ENCODE measurements around the gene PPP1R14C. TPM values are rescaled to one million over a fixed set of nuclear protein-coding genes. Genes with fewer than 3 reads are reported as not detected.

The PPP1R14C gene
- total RNA-seq, 3 donors from 2014 or later, result 3.3 to 5.6 TPM; not detected in 1

GRCh38 chr6:150230164-150230561 is 87.3 kb downstream of the PPP1R14C start:
- Histone ChIP-seq H3K36me3 (no peaks in the 10 kb centered on the region), H3K9me3 (no peaks in the 10 kb centered on the region), H3K4me3 (no peak overlapping the region), H3K4me1 (no peaks in the 10 kb centered on the region), H3K27ac (no peak overlapping the region), H3K27me3 (no peaks in the 10 kb centered on the region)
- DNase-seq (ENCODE audit: low spot score in 2 of 2), result no peak
- intact Hi-C loops (cut with DNase I; ENCODE audit: low total_unique reads), result no loop called here
- no peak for TF ChIP-seq POLR2A (IDR thresholded peaks at IDR 0.05)
- no peak for TF ChIP-seq CTCF (IDR thresholded peaks at IDR 0.05)
- TF ChIP-seq POLR2AphosphoS5 (IDR thresholded peaks at IDR 0.05), result no peak

- H3K36me3 ChIP-seq, result no peaks in the 10 kb centered on the region
- no peaks in the 10 kb centered on the region for H3K4me1 ChIP-seq
- H3K27ac ChIP-seq, result no peak overlapping the region
- no peaks in the 10 kb centered on the region for H3K27me3 ChIP-seq
- H3K4me3 ChIP-seq, result no peak overlapping the region
- DNase-seq (ENCODE audit: low spot score in 2 of 2), result no peak
- no peaks in the 10 kb centered on the region for H3K9me3 ChIP-seq
- TF ChIP-seq POLR2AphosphoS5 (IDR thresholded peaks at IDR 0.05), result no peak
- intact Hi-C loops (cut with DNase I; ENCODE audit: low total_unique reads), result no loop called here
Measured at GRCh38 chr6:150230832-150231524, 88.1 kb downstream of the PPP1R14C start.

- Histone ChIP-seq H3K27me3 (no peaks in the 10 kb centered on the region), H3K4me3 (no peak overlapping the region), H3K4me1 (no peaks in the 10 kb centered on the region), H3K27ac (no peak overlapping the region), H3K36me3 (no peaks in the 10 kb centered on the region), H3K9me3 (no peaks in the 10 kb centered on the region)
- no peak for TF ChIP-seq CTCF (IDR thresholded peaks at IDR 0.05)
- no peak for TF ChIP-seq POLR2A (IDR thresholded peaks at IDR 0.05)
- no peak for TF ChIP-seq POLR2AphosphoS5 (IDR thresholded peaks at IDR 0.05)
- DNase-seq (ENCODE audit: low spot score in 2 of 2), result no peak
- intact Hi-C loops (cut with DNase I; ENCODE audit: low total_unique reads), result no loop called here
Measured at GRCh38 chr6:150231525-150231850, 88.6 kb downstream of the PPP1R14C start.

DNA sequence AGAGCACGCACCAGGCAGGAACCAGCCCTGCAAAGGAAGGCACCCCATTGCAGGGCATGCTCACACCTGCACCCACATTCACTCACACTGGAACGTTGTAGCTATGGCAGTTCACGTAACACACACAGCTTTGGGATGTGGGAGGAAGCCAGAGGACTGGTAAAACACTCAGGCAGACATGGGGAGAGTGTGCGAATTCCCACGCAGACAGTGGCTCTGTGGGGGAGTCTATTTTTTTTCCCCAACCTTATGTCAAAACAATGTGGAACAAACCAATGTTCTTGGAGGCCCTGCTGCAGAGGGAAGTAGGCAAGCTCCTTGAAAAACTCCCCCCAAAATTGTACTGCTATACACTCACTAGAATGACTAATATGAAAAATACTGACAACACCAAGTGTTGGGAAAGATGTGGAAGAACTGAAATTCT is 91.0 kb downstream of the PPP1R14C start:
- H3K4me3 ChIP-seq, result no peak overlapping the region
- H3K27me3 ChIP-seq, result no peaks in the 10 kb centered on the region
- no peaks in the 10 kb centered on the region for H3K36me3 ChIP-seq
- DNase-seq (ENCODE audit: low spot score in 2 of 2), result no peak
- TF ChIP-seq POLR2A (IDR thresholded peaks at IDR 0.05), result no peak
- no peak for TF ChIP-seq CTCF (IDR thresholded peaks at IDR 0.05)
- no peak overlapping the region for H3K27ac ChIP-seq
- H3K9me3 ChIP-seq, result no peaks in the 10 kb centered on the region
- intact Hi-C loops (cut with DNase I; ENCODE audit: low total_unique reads), result no loop called here
- H3K4me1 ChIP-seq, result no peaks in the 10 kb centered on the region

DNA sequence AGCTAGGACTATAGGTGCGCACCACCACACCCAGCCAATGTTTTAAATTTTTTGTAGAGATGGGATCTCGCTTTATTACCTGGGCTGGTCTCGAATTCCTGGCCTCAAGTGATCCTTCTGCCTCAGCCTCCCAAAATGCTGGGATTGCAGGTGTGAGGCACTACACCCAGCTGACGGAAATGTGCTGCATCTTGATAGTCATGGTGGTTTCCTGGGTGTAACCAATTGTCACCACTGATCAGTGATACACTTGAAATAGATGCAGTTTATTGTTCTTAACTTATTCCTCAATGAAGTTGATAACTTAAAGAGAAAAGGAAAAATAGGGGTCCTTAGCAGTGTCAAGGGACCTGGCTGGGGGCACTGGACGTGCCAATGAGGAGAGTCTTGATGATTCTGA is 92.4 kb downstream of the PPP1R14C start:
- H3K9me3 ChIP-seq, result no peaks in the 10 kb centered on the region
- no peak for DNase-seq (ENCODE audit: low spot score in 2 of 2)
- no peak for TF ChIP-seq POLR2AphosphoS5 (IDR thresholded peaks at IDR 0.05)
- TF ChIP-seq CTCF (IDR thresholded peaks at IDR 0.05), result no peak
- TF ChIP-seq POLR2A (IDR thresholded peaks at IDR 0.05), result no peak
- H3K27me3 ChIP-seq, result no peaks in the 10 kb centered on the region
- no peaks in the 10 kb centered on the region for H3K4me1 ChIP-seq
- H3K4me3 ChIP-seq, result no peak overlapping the region
- H3K27ac ChIP-seq, result no peak overlapping the region
- no peaks in the 10 kb centered on the region for H3K36me3 ChIP-seq
- intact Hi-C loops (cut with DNase I; ENCODE audit: low total_unique reads), result no loop called here

DNA sequence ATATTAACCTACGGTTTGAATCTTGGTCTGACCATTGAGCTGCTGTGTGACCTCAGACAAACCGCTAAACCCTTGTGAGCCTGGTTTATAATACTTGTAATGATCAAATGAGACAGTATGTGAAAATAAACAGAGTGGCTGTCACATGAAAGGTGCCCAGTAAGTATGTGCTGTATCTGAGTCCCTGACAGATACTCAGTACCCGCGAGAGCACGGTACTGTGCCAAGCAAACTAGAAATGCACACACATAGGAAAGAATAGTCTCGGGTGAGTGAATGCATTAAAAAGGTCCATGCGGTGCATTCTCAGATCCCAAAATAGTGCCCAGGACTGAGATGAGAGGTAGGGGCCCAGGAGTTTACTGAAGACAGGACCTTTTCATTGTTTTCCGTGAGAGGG is 93.3 kb downstream of the PPP1R14C start:
- Histone ChIP-seq H3K4me3 (no peak overlapping the region), H3K4me1 (no peaks in the 10 kb centered on the region), H3K9me3 (no peaks in the 10 kb centered on the region), H3K36me3 (no peaks in the 10 kb centered on the region), H3K27ac (no peak overlapping the region), H3K27me3 (no peaks in the 10 kb centered on the region)
- DNase-seq (ENCODE audit: low spot score in 2 of 2), result no peak
- no peak for TF ChIP-seq POLR2AphosphoS5 (IDR thresholded peaks at IDR 0.05)
- no peak for TF ChIP-seq POLR2A (IDR thresholded peaks at IDR 0.05)
- no peak for TF ChIP-seq CTCF (IDR thresholded peaks at IDR 0.05)
- intact Hi-C loops (cut with DNase I; ENCODE audit: low total_unique reads), result no loop called here

Measured in breast epithelium (tissue), 4 donors.